Measurements from ENCODE around the gene ARHGEF18. TPM values are rescaled to one million over a fixed set of nuclear protein-coding genes. Genes with fewer than 3 reads are reported as not detected.

Gene ARHGEF18
- total RNA-seq, 1 donor from 2014 or later: 42.6 TPM

- H3K4me1 Mint-ChIP-seq (ENCODE audit: unreplicated experiment): no peaks in the 10 kb centered on the region
- no peaks in the 10 kb centered on the region for H3K36me3 Mint-ChIP-seq (ENCODE audit: unreplicated experiment)
- H3K9me3 Mint-ChIP-seq (ENCODE audit: unreplicated experiment): no peaks in the 10 kb centered on the region
- no peak overlapping the region for H3K27ac Mint-ChIP-seq (ENCODE audit: unreplicated experiment)
- no peak overlapping the region for H3K4me3 Mint-ChIP-seq (ENCODE audit: unreplicated experiment)
- peaks cover 4% of the 10 kb centered on the region for H3K27me3 Mint-ChIP-seq (ENCODE audit: unreplicated experiment)
- DNase-seq (ENCODE audit: extremely low spot score, unreplicated experiment): no peak
- no peak for TF ChIP-seq CTCF (IDR thresholded peaks at IDR 0.05)
Measured at GRCh38 chr19:7311911-7312310, 36.8 kb upstream of the ARHGEF18 start.

GRCh38 chr19:7312816-7313215, 35.9 kb upstream of the ARHGEF18 start:
- peaks cover 4% of the 10 kb centered on the region for H3K27me3 Mint-ChIP-seq (ENCODE audit: unreplicated experiment)

GRCh38 chr19:7318176-7318575, 30.6 kb upstream of the ARHGEF18 start:
- Mint-ChIP-seq H3K27me3 (ENCODE audit: unreplicated experiment) (no peaks in the 10 kb centered on the region), H3K9me3 (ENCODE audit: unreplicated experiment) (peaks cover 5% of the 10 kb centered on the region), H3K4me1 (ENCODE audit: unreplicated experiment) (no peaks in the 10 kb centered on the region), H3K27ac (ENCODE audit: unreplicated experiment) (no peak overlapping the region), H3K4me3 (ENCODE audit: unreplicated experiment) (no peak overlapping the region), H3K36me3 (ENCODE audit: unreplicated experiment) (no peaks in the 10 kb centered on the region)
- DNase-seq (ENCODE audit: extremely low spot score, unreplicated experiment): no peak
- TF ChIP-seq CTCF (IDR thresholded peaks at IDR 0.05): no peak

More at GRCh38 chr19:7312816-7313215, 35.9 kb upstream of the ARHGEF18 start:
- no peak overlapping the region for H3K4me3 Mint-ChIP-seq (ENCODE audit: unreplicated experiment)
- H3K4me1 Mint-ChIP-seq (ENCODE audit: unreplicated experiment): no peaks in the 10 kb centered on the region
- no peak for DNase-seq (ENCODE audit: extremely low spot score, unreplicated experiment)
- no peaks in the 10 kb centered on the region for H3K36me3 Mint-ChIP-seq (ENCODE audit: unreplicated experiment)
- no peak overlapping the region for H3K27ac Mint-ChIP-seq (ENCODE audit: unreplicated experiment)
- no peaks in the 10 kb centered on the region for H3K9me3 Mint-ChIP-seq (ENCODE audit: unreplicated experiment)
- no peak for TF ChIP-seq CTCF (IDR thresholded peaks at IDR 0.05)

GRCh38 chr19:7326105-7326877, 22.4 kb upstream of the ARHGEF18 start:
- Mint-ChIP-seq H3K4me3 (ENCODE audit: unreplicated experiment) (no peak overlapping the region), H3K27me3 (ENCODE audit: unreplicated experiment) (peaks cover 5% of the 10 kb centered on the region), H3K27ac (ENCODE audit: unreplicated experiment) (no peak overlapping the region), H3K9me3 (ENCODE audit: unreplicated experiment) (peaks cover 7% of the 10 kb centered on the region), H3K4me1 (ENCODE audit: unreplicated experiment) (no peaks in the 10 kb centered on the region), H3K36me3 (ENCODE audit: unreplicated experiment) (no peaks in the 10 kb centered on the region)
- DNase-seq (ENCODE audit: extremely low spot score, unreplicated experiment): no peak
- peak; percentile 26 for TF ChIP-seq CTCF (IDR thresholded peaks at IDR 0.05)

- Mint-ChIP-seq H3K27me3 (ENCODE audit: unreplicated experiment) (peaks cover 5% of the 10 kb centered on the region), H3K9me3 (ENCODE audit: unreplicated experiment) (peaks cover 7% of the 10 kb centered on the region), H3K36me3 (ENCODE audit: unreplicated experiment) (no peaks in the 10 kb centered on the region), H3K27ac (ENCODE audit: unreplicated experiment) (no peak overlapping the region), H3K4me3 (ENCODE audit: unreplicated experiment) (no peak overlapping the region), H3K4me1 (ENCODE audit: unreplicated experiment) (no peaks in the 10 kb centered on the region)
- DNase-seq (ENCODE audit: extremely low spot score, unreplicated experiment): no peak
- TF ChIP-seq CTCF (IDR thresholded peaks at IDR 0.05): no peak
Measured at GRCh38 chr19:7327802-7328201, 20.9 kb upstream of the ARHGEF18 start.

Measured in osteocyte (in vitro differentiated cells).